HG02943 (cell line): ENCODE measurements around the gene CSF1.

Experiments
- ATAC-seq: cut with Tn5 transposase; IDR thresholded peaks from one replicate; pipeline ENCODE4 v1.9.1; 2021; ENCODE audit warnings: mild to moderate bottlenecking, low read depth, moderate library complexity; ENCODE audit not compliant: unreplicated experiment

CSF1 gene

DNA sequence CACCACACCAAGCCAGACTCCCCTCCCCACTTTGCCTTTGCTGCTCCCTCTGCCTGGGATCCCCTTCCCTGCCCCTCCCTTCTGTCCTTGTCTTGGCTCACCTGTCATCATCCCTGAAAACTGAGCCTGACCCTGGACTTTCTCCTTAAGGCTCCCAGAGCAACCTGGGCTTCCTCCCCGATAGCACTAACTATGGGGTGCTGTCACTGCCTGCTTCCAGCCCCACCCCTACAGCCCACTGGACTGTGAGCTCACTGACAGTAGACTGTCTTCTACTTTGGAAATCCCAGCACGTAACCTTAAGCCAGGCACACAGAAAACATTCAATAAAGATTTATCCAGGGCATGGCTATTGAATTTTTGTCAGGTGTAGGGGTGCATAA lies 9.5 kb upstream of the CSF1 start:
- no peak for ATAC-seq

DNA sequence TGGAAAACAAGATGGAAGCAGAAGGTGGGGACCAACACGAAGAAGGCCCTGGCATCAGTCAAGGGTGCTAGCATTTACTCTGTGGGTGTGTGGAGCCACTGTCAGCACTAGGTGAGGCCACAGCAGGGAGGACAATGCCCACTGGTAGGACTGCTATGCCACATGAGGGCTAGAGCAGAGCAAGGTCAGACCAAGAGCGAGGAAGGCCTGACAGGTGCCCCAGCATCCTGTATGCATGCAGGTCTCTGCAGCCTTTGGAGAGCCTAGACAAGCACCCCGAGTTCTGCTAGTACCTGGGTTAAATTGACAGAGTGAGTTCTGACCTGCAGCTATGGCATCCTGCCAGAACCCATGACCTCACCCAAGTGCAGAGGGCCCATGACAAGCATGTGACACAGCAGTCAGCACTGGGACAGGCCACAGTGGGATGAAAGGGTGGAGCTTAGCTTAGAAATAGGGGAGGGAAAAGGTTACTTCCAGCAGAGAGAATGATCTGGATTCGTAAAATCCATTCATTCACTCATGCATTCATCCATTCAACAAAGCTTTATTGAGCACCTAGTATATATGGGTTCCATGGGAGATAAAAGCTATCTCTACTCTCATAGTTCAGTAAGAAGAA lies 9.0 kb upstream of the CSF1 start:
- no peak for ATAC-seq

DNA sequence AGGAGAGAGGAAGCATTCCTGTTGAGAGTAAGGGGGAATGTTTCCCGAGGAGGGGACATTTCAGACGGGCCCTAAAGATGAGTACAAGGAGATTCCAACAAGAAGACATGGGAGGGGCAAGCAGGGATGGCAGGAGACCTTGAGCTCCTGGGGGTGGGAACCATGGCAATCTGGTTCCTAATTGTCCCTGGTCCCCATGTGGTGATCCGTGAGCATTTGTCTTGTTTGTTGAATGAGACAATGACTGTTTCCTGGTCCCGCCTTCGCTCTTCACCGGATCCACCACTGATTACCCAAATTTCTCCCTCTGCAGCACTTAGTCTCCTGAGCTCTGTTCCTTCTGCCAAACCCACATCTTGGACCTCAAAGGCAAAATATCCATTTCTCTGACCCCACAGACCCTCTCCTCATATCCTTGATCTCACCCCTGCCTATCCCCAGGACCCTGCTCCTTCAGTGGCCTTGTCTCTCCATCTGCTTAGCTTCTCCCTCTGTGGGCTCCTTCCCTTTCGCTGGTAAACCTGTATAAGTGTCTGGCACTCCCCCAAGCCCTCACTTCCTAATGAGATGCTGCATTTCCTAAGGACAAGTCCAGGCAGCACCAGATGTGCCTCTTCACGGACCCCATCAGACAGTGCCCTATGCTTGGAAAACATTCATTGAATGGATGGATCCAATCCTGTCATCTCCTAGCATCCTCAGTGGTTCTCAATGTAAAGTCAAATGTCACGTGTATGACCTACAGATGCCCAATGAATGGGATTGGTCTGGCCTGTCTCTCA lies 8.3 kb upstream of the CSF1 start:
- no peak for ATAC-seq

- no peak for ATAC-seq
These were observed 7.2 kb upstream of the CSF1 start for GRCh38 chr1:109903376-109903930.

DNA sequence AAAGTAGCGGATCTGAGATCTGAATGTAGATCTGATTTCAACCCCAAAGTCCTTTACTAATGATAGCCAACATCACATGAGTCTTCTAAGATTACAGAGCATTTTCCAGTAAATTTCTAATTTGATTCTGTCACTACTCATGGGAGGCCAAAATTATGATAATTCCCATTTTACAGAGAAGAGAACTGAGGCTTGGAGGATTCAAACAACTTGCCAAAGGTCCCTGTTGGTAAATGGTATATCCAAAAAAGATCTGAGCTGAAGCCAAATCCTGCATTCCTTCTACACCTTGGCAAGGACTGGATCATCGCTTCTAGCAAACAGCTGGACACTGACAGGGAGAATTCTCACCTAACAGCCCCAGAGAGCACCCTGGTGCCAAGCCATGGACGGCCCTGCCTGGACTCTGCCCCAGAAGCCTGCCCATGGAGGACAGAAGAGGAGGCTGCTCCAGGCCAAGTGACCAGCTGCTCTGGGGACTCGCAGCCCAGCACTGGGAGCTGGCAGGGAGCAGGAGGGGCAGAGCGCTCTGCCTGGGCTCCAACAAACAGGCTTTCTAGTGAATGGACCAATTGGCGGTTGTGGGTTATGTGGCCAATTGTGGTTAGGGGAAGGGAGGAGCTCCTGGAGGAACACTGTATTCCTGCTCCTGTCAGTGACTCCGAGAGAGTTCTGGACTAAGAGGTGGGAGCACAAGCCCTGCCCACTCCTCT lies 6.4 kb upstream of the CSF1 start:
- no peak for ATAC-seq

DNA sequence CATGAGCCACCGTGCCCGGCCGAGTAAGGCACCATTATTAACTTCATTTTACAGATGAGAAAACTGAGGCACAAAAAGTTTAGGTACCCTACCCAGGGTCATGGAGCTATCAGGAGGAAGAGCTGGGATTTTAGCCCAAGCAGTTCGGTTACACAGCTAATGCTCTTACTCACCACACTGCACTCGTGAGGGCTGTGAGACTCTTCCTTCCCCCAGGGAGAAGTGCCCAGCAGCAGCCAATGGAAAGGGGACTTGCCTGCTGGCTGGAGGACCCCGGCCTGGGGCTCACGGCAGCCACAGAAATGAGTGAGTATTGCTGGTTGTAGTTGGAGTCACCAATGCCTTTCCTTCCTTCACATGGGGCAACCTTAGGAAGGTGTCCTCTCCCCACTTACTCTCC lies 5.2 kb upstream of the CSF1 start:
- ATAC-seq, result no peak

DNA sequence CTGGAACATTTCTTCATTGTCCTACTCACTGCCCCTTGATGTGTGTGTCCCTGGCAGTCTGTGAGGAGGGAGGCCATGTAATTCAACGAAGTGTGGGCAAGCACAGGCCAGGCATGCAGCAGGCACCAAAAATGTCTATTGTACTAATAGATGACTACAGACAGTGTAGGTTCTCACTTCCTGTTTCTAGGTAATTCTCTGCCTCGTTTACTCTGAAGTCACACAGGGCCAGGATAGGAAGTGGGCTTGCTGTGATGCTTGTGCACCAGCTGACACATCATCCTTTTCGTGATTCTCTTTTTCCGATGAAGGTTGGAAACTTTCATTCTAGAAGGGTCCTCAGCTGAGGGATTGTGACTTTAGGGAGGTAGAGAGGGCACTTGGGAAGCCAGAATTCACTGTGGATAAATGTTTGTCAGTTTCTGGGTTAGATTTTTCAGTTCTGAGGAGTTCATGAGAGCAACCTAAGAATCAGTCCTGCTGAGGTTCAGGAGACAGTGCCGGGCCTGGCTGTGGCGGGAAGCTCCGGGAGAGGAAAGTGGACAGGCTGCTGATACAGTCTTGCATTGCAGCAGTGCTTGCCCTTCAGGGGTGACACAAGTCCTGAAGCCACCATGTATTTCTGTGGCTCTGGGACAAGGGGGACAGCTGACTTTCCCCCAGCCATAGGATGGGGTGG lies 4.3 kb upstream of the CSF1 start:
- peak; percentile 93 for ATAC-seq

DNA sequence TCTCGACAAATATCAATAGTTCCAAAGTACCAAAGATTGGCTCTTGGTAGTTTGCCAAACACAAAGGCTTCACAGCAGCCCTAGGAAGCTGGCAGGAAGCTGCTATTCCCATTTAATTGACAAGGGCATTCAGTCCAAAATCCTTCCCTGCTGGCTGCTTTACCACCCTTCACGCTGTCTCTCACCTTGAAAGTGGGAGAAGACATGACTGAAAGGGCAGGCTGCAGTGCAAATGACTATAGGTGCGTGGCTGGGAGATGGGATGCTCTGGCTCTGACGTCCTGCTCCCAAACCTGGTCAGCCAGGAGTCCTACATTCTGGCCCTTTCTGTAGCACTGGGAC lies 3.8 kb upstream of the CSF1 start:
- ATAC-seq, result no peak

- ATAC-seq, result no peak
These were observed 3.4 kb upstream of the CSF1 start for GRCh38 chr1:109907190-109907774.

DNA sequence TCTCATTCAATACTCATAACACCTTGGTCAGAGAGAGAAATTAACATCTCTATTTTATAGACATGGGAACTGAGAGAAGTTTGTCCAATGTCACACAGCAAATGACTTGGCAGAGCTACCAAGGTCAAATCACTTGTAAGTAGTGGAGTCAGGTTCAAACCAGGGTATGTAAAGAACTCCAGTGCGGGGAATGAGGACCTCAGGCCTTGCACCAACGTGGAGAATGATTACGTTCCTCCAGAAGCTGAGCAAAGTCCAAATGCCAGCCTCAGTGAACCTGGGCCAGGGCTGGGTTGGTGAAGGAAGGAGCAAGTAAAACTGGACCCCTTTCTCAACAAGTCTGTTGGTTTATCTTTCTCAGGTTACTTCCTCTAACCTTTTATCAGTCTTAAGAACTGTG lies 1.8 kb upstream of the CSF1 start:
- no peak for ATAC-seq

DNA sequence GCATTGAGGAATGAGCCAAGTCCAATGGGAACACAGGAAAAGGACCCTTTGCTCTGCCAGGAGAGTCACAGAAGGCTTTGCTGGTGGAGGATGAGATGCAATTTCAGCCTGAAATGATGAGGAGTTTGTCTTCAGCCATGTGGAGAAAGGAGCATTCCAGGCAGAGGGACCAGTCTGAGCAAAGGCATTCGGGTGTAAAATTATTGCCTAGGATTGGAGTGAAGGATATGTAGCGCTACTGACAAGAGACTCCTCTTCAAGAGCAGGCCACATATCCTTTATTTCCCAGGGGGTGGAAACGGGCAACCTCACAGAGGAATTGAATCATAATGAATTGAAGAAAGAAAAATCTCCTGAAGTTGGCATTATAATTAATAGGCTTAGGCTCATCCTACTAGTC lies 1.1 kb upstream of the CSF1 start:
- ATAC-seq, result no peak

GRCh38 chr1:109910963-109911798 lies 532 bp downstream of the CSF1 start:
- no peak for ATAC-seq

DNA sequence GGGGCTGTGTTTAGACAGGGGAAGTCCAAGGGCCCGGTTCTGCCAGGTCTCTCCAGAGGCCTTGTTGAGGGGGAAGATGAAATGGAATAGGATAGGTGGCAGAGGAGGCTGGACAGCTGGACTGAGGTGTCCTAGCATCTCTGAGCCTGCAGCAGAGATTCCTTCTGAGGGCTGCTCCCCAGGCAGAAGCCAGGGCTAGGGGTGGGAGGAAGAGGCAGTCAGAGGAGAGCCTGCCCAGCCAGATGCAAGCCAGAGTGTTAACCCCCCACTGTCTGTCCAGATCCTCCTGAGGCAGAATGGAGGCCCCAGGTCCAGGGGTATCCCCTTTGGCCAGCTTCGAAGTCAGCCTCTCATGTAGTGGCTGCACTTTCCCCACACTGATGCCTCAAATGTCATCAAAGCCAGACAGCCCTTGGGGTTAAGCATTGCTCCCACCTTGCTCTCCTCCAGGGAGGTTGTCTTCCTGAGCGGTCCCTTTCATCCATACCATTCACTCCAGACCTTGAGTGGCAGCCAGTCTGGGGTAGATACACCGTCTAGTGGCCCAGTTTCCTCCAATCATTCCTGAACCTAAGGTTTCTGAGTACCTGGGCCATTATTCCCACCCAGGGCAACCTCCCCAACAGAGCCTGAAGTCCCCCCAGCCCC lies 1.7 kb downstream of the CSF1 start:
- ATAC-seq, result no peak

GRCh38 chr1:109912873-109913272 lies 2.2 kb downstream of the CSF1 start:
- no peak for ATAC-seq

DNA sequence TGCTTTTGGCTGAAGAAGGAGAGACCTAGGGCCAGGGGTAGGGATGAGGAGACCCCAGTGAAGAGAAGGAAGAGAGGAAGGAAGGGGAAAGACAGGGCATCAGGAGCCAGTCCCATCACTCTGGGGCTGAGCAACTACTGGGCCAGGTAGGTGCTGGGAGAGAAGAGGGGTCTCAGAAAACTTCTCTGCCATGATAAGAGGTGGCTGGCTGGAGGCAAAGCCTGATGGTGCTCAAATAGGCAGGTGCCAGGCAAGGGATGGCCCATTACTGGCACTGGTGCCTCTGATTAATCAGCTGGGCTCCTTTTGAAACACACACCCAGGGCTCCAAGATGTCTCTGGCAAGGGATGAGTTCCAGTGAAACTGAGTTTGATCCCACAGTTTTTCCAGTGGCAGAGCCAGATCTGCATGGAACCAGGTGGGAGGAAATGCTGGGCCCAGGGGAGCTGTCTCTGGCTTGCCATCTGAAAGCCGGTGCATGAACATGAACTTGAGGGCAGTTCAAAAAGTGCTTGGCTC lies 2.8 kb downstream of the CSF1 start:
- ATAC-seq, result no peak

DNA sequence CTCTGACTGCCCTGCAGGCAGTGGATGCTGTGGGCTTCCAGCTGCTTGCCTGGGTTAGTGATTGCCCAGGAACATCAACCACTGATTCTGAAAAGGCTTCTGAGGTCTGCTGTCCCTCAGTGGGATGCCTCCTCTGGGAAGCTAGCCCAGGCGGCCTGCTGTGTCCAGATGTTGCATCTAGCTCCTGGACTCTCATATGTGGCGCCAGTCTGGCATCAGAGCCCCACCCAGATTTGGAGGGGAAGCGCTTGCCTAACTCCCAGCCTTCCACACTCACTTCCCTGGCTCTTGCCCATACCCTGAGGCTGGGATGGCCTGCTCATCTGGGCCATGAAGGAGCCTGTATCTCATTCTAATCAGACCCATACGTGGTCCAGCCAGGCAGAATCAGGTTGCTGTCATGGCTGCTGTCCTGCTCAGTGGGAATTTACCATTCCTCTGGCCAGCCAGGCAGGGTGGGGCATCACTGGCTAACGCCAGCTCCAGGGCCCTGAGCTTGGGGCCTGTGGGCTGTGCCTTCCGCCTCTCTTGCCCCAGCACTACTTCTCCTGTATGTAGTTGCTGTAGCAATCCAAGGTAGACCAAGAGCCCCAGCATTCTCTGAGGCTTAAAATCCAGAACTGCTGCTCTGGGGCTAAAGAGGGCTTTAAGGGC lies 4.1 kb downstream of the CSF1 start:
- no peak for ATAC-seq

- ATAC-seq, result no peak
These were observed 6.6 kb downstream of the CSF1 start for GRCh38 chr1:109917051-109917767.
